Testis (tissue), 2 donors: ENCODE data around the gene CPZ.

Source experiments
- POLR2A ChIP-seq: fragments of 450-650 bp; IDR thresholded peaks from one replicate; pipeline ENCODE4 v1.6.1; 2017; ENCODE audit warnings: antibody characterized with exemption, mild to moderate bottlenecking, moderate library complexity
- TF ChIP-seq, protein P1 (sequence below), 3 experiments: fragments of 450-650 bp in 2 of 3; fragments of 200-600 bp in 1 of 3; sonication (generic) in 1 of 3; IDR thresholded peaks; one replicate each; pipeline ENCODE4 v1.5.1; 2016 to 2019; ENCODE audit warnings: antibody characterized with exemption in 3 of 3, mild to moderate bottlenecking in 2 of 3, moderate library complexity in 1 of 3

DNA sequence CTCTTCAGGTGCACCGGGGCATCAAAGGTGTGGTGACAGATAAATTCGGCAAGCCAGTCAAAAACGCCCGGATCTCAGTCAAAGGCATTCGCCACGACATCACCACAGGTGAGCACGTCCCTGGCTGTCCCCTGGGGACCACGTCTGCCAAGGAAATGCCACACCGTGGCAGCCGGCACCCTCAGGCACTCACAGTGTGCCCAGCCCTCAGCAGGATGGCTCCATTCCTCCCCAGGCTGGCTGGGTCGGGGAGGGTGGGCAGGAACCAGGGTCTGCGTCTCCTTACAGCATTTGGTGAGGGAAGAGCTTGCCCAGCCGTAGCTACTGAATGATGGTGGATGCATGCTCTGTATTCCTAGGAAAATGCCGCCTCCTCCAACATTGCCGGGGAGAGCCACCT, 25.9 kb downstream of the CPZ start:
- TF ChIP-seq, protein P1, sequence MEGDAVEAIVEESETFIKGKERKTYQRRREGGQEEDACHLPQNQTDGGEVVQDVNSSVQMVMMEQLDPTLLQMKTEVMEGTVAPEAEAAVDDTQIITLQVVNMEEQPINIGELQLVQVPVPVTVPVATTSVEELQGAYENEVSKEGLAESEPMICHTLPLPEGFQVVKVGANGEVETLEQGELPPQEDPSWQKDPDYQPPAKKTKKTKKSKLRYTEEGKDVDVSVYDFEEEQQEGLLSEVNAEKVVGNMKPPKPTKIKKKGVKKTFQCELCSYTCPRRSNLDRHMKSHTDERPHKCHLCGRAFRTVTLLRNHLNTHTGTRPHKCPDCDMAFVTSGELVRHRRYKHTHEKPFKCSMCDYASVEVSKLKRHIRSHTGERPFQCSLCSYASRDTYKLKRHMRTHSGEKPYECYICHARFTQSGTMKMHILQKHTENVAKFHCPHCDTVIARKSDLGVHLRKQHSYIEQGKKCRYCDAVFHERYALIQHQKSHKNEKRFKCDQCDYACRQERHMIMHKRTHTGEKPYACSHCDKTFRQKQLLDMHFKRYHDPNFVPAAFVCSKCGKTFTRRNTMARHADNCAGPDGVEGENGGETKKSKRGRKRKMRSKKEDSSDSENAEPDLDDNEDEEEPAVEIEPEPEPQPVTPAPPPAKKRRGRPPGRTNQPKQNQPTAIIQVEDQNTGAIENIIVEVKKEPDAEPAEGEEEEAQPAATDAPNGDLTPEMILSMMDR (IDR thresholded peaks at IDR 0.05) = no peak
- no peak for TF ChIP-seq POLR2A
